ENCODE measurements around the gene RBFOX1. TPM values are rescaled to one million over a fixed set of nuclear protein-coding genes. Genes with fewer than 3 reads are reported as not detected.

RBFOX1 gene
- total and polyA plus RNA-seq, 2 experiments from 2014 or later, result 5.7 to 7.4 TPM

DNA sequence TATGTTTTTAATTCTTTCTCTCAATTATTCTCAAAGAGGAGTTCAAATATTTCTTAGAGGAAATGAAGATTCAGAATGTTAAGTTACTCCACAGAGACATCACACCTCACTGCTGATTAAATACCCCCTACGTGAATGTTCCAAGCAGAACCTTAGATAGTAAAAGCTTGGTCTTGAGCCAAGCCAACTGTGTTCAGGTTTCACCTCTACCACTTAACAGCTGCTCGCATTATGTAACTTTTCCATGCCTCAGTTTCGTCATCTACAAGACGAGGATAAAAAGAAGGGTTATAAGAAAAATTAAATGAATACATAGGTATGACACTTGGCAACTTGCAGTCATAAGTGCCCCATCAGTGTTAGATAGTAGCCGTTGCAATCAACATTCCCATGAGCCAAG is 356.2 kb downstream of the RBFOX1 start:
- TF ChIP-seq, protein P1, sequence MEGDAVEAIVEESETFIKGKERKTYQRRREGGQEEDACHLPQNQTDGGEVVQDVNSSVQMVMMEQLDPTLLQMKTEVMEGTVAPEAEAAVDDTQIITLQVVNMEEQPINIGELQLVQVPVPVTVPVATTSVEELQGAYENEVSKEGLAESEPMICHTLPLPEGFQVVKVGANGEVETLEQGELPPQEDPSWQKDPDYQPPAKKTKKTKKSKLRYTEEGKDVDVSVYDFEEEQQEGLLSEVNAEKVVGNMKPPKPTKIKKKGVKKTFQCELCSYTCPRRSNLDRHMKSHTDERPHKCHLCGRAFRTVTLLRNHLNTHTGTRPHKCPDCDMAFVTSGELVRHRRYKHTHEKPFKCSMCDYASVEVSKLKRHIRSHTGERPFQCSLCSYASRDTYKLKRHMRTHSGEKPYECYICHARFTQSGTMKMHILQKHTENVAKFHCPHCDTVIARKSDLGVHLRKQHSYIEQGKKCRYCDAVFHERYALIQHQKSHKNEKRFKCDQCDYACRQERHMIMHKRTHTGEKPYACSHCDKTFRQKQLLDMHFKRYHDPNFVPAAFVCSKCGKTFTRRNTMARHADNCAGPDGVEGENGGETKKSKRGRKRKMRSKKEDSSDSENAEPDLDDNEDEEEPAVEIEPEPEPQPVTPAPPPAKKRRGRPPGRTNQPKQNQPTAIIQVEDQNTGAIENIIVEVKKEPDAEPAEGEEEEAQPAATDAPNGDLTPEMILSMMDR (IDR thresholded peaks at IDR 0.05; ENCODE audit: low read depth, low read length), result no peak
- Histone ChIP-seq H3K36me3 (no peaks in the 10 kb centered on the region), H3K27ac (no peak overlapping the region), H3K4me3 (no peak overlapping the region), H3K27me3 (no peaks in the 10 kb centered on the region), H3K4me1 (ENCODE audit: low read depth) (no peaks in the 10 kb centered on the region), H3K9me3 (ENCODE audit: low read depth) (no peaks in the 10 kb centered on the region)
- DNase-seq (ENCODE audit: low read depth in 1 of 2, low spot score in 1 of 2), result no peak

DNA sequence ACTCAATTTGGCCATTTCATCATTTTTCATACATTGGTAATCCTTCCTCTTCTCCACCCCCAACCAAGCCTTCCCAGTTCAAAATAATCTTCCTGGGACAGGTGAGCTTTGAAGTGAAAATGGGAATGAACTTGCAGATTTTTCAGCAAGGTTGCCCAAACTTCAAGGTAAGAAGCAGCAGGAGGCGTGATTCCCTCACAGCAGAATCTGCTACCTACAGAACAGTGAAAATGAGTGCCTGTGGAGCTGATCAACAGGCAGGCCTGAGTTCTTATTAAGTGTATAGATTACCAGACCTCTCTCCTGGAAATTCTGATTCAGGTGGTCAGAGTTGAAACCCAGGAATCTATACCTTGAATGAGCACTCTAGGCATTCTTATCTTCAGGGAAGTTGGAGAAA is 356.6 kb downstream of the RBFOX1 start:
- no peaks in the 10 kb centered on the region for H3K4me1 ChIP-seq (ENCODE audit: low read depth)
- TF ChIP-seq, protein P1 (IDR thresholded peaks at IDR 0.05; ENCODE audit: low read depth, low read length), result no peak
- no peak overlapping the region for H3K4me3 ChIP-seq
- H3K9me3 ChIP-seq (ENCODE audit: low read depth), result no peaks in the 10 kb centered on the region
- no peak overlapping the region for H3K27ac ChIP-seq
- no peaks in the 10 kb centered on the region for H3K27me3 ChIP-seq
- DNase-seq (ENCODE audit: low read depth in 1 of 2, low spot score in 1 of 2), result no peak
- H3K36me3 ChIP-seq, result no peaks in the 10 kb centered on the region

DNA sequence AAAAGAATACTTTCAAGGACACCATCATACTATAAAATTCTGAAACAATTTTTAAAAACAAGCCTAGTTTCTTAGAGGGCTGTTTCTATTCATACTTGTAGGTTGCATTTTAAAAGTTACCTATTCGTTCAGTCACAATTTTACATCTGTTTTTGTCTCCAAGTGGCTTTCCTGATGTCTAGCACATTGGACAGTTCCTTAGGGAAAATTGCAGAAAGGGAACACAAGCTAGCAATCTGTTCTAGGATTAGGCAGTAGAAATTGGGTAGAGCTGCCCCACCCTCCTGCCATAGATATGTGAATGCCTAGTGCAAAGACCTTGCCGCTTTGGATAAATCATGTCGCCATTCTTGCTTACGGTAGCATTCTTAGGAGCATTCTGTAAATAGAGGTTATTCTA is 358.9 kb downstream of the RBFOX1 start:
- Histone ChIP-seq H3K4me3 (no peak overlapping the region), H3K36me3 (no peaks in the 10 kb centered on the region), H3K27ac (no peak overlapping the region), H3K27me3 (no peaks in the 10 kb centered on the region), H3K9me3 (ENCODE audit: low read depth) (no peaks in the 10 kb centered on the region), H3K4me1 (ENCODE audit: low read depth) (no peaks in the 10 kb centered on the region)
- TF ChIP-seq, protein P1 (IDR thresholded peaks at IDR 0.05; ENCODE audit: low read depth, low read length), result no peak
- peak in 1 of 2 donors; percentile 23 for DNase-seq (ENCODE audit: low read depth in 1 of 2, low spot score in 1 of 2)

DNA sequence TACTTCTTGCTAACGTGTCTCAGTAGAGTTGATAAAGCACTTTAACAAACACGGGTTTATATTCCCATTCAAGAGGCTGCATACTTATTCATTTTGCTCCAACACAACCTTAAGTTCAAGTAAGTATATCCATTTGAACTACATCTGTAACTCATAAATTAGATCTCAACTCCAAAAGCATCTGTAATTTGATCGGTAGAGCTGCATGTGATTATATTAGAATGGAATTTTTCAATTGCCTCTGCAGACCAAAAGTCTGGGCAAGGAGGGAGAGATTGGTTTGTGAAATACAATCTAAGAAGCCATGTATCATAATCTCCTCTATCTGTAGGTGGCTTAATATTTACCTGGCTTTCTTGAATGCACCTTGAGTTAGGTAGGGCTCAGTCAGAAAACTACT is 371.0 kb downstream of the RBFOX1 start:
- Histone ChIP-seq H3K9me3 (ENCODE audit: low read depth) (no peaks in the 10 kb centered on the region), H3K27ac (no peak overlapping the region), H3K4me1 (ENCODE audit: low read depth) (no peaks in the 10 kb centered on the region), H3K36me3 (no peaks in the 10 kb centered on the region), H3K27me3 (no peaks in the 10 kb centered on the region), H3K4me3 (no peak overlapping the region)
- no peak for DNase-seq (ENCODE audit: low read depth in 1 of 2, low spot score in 1 of 2)
- TF ChIP-seq, protein P1 (IDR thresholded peaks at IDR 0.05; ENCODE audit: low read depth, low read length), result no peak

DNA sequence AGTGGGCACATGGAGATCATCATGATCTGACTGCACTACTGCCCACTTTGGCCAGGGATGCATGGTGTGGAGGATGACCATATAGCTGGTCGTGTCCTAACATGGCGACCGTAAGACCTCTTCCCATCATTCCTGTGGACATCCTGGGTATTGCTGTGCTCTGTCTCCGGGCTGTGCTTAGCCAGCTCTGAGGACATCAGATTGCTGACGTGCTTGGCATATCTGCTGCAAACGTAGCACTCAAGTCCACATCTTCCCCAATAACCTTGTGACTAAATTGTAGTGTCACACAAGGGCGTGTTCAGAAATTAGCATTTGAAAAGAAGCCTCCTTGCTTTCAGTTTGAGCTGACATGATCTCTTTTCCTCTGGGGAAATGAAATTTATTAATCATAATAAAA is 373.2 kb downstream of the RBFOX1 start:
- Histone ChIP-seq H3K9me3 (ENCODE audit: low read depth) (no peaks in the 10 kb centered on the region), H3K27ac (no peak overlapping the region), H3K4me1 (ENCODE audit: low read depth) (no peaks in the 10 kb centered on the region), H3K36me3 (no peaks in the 10 kb centered on the region), H3K27me3 (no peaks in the 10 kb centered on the region), H3K4me3 (no peak overlapping the region)
- no peak for DNase-seq (ENCODE audit: low read depth in 1 of 2, low spot score in 1 of 2)
- TF ChIP-seq, protein P1 (IDR thresholded peaks at IDR 0.05; ENCODE audit: low read depth, low read length), result no peak

DNA sequence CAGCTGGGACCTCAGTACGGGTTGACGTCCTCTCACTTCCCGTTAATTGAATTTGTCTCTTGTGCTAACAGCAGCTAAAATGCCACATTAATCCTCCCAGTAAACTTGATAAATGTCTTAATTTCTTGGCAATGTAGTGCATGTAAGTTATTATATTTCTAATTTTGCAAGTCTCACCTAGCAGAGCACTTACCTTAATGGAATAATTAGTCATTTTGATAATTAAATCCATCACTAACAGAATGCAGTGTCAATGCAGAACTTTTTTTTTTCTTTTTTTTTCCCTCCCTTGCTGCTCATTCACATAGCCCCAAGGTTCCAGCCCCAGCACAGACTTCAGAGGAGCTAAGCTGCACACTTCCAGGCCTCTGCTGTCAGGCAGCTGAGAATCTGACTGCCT is 376.5 kb downstream of the RBFOX1 start:
- no peak overlapping the region for H3K27ac ChIP-seq
- H3K36me3 ChIP-seq, result no peaks in the 10 kb centered on the region
- no peak for DNase-seq (ENCODE audit: low read depth in 1 of 2, low spot score in 1 of 2)
- TF ChIP-seq, protein P1 (IDR thresholded peaks at IDR 0.05; ENCODE audit: low read depth, low read length), result no peak
- no peaks in the 10 kb centered on the region for H3K9me3 ChIP-seq (ENCODE audit: low read depth)
- no peaks in the 10 kb centered on the region for H3K27me3 ChIP-seq
- peaks cover 3% of the 10 kb centered on the region for H3K4me1 ChIP-seq (ENCODE audit: low read depth)
- no peak overlapping the region for H3K4me3 ChIP-seq
